GM19328 (cell line): ENCODE measurements around the gene GPATCH2L.

ENCODE experiments used
- ATAC-seq: cut with Tn5 transposase; IDR thresholded peaks from one replicate; pipeline ENCODE4 v1.9.1; 2021; ENCODE audit warnings: mild to moderate bottlenecking, moderate library complexity; ENCODE audit not compliant: unreplicated experiment

Gene GPATCH2L

GRCh38 chr14:76135722-76136121 lies 16.0 kb upstream of the GPATCH2L start:
- no peak for ATAC-seq

GRCh38 chr14:76136476-76137110 lies 15.1 kb upstream of the GPATCH2L start:
- ATAC-seq: no peak

GRCh38 chr14:76138119-76138757 lies 13.5 kb upstream of the GPATCH2L start:
- no peak for ATAC-seq

- ATAC-seq: no peak
These were observed 12.7 kb upstream of the GPATCH2L start for GRCh38 chr14:76138758-76139723.

- ATAC-seq: no peak
These were observed 8.1 kb upstream of the GPATCH2L start for GRCh38 chr14:76143642-76144041.

- ATAC-seq: no peak
These were observed 4.7 kb upstream of the GPATCH2L start for GRCh38 chr14:76146976-76147375.

GRCh38 chr14:76149196-76149595 lies 2.5 kb upstream of the GPATCH2L start:
- no peak for ATAC-seq

- ATAC-seq: peak; percentile 43
These were observed 585 bp downstream of the GPATCH2L start for GRCh38 chr14:76152333-76152681.

- ATAC-seq: no peak
These were observed 2.2 kb downstream of the GPATCH2L start for GRCh38 chr14:76153919-76154318.

- ATAC-seq: no peak
These were observed 2.9 kb downstream of the GPATCH2L start for GRCh38 chr14:76154539-76155126.

GRCh38 chr14:76163668-76164363 lies 12.1 kb downstream of the GPATCH2L start:
- ATAC-seq: no peak

- ATAC-seq: no peak
These were observed 16.8 kb downstream of the GPATCH2L start for GRCh38 chr14:76168531-76168930.

- ATAC-seq: no peak
These were observed 18.1 kb downstream of the GPATCH2L start for GRCh38 chr14:76169776-76170175.

GRCh38 chr14:76174982-76175381 lies 23.3 kb downstream of the GPATCH2L start:
- no peak for ATAC-seq

- no peak for ATAC-seq
These were observed 24.2 kb downstream of the GPATCH2L start for GRCh38 chr14:76175942-76176341.

- no peak for ATAC-seq
These were observed 29.8 kb downstream of the GPATCH2L start for GRCh38 chr14:76181546-76181945.

- ATAC-seq: no peak
These were observed 34.7 kb downstream of the GPATCH2L start for GRCh38 chr14:76186308-76187027.

- no peak for ATAC-seq
These were observed 39.6 kb downstream of the GPATCH2L start for GRCh38 chr14:76191297-76191696.

GRCh38 chr14:76193696-76194095 lies 42.0 kb downstream of the GPATCH2L start:
- no peak for ATAC-seq

GRCh38 chr14:76194327-76194726 lies 42.6 kb downstream of the GPATCH2L start:
- no peak for ATAC-seq
